ENCODE results near the gene NMRAL1.

DNA sequence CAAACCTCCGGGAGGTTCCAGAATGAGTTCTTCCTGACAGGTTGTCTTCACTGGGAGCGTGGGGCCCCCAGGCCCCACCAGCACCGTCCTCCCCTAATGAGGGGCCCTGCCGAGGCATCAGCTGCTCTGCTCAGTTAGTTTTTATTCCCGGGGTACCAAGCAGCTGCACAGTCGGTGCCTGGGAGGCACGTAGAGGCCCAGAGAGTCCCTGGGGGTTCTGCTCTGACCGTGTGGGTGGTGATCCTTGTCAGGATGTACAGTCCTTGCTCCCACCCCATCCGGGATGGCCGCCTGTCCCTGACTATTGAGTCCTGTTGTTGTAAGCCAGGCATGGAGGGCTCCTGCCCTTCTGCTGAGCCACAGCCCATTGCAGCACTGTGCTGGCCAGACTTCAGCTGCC, 18.5 kb downstream of the NMRAL1 start:
- TF ChIP-seq, protein P1, sequence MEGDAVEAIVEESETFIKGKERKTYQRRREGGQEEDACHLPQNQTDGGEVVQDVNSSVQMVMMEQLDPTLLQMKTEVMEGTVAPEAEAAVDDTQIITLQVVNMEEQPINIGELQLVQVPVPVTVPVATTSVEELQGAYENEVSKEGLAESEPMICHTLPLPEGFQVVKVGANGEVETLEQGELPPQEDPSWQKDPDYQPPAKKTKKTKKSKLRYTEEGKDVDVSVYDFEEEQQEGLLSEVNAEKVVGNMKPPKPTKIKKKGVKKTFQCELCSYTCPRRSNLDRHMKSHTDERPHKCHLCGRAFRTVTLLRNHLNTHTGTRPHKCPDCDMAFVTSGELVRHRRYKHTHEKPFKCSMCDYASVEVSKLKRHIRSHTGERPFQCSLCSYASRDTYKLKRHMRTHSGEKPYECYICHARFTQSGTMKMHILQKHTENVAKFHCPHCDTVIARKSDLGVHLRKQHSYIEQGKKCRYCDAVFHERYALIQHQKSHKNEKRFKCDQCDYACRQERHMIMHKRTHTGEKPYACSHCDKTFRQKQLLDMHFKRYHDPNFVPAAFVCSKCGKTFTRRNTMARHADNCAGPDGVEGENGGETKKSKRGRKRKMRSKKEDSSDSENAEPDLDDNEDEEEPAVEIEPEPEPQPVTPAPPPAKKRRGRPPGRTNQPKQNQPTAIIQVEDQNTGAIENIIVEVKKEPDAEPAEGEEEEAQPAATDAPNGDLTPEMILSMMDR (IDR thresholded peaks at IDR 0.05): no peak
- TF ChIP-seq POLR2A (IDR thresholded peaks at IDR 0.05): no peak
- TF ChIP-seq EP300 (IDR thresholded peaks at IDR 0.05): no peak
